EH (cell line): ENCODE data around the gene ZMYM2.

Source experiments
- DNase-seq: peaks from one replicate; pipeline ENCODE4 v3.0.0-alpha.2; 2015; ENCODE audit warnings: low read depth

ZMYM2 gene

DNA sequence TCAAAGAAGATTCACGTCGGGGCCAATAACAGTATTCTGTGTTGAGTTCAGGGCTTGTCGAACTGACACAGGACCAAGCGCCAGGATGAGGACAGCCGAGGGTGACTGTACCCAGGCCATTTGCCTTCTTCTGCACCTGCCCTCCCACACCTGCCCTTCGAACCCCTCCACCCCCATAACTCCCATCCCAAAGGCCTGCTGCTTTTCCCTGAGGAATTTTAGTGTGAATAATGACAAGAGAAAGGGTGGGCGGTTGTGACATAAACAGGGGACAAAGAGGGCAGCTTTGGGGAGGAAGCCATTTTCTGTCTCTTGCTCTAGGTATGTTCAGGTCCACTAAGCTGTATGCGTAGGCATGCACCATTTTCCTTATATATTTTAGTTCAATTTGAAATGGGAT is 176.2 kb downstream of the ZMYM2 start:
- DNase-seq: no peak

GRCh38 chr13:20136781-20137703 is 178.5 kb downstream of the ZMYM2 start:
- DNase-seq: no peak

GRCh38 chr13:20137875-20138274 is 179.3 kb downstream of the ZMYM2 start:
- no peak for DNase-seq

DNA sequence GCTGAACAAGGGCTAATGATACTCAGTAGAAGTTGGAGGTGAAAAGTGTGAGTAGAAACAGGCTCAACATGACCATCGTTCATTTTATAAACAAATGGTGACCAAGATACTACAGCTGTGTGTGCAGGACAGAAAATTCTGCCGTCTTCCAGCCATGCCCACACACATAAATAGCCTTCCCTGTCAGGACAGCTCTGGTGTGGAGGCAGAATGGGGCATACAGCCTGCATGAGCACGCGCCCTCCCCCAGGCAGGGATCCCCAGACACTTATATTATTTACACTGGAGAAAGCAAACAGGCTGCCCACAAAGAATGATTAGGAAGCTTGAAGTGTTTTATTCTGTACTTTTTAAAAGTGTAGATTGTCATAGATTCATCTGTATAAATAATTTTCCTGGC is 182.0 kb downstream of the ZMYM2 start:
- no peak for DNase-seq
